OCI-LY1 (cell line): ENCODE data around the gene FRMD4A.

Source experiments
- CTCF ChIP-seq: fragments of 200-600 bp; sonication (generic), shearing (Covaris generic); IDR thresholded peaks from 2 replicates; pipeline ENCODE4 v1.5.1; 2017; ENCODE audit warnings: mild to moderate bottlenecking, antibody characterized with exemption, low read length, moderate library complexity, mixed read lengths
- EZH2 ChIP-seq: fragments of 200-600 bp; sonication (generic), shearing (Covaris generic); IDR thresholded peaks from 2 replicates; pipeline ENCODE4 v1.8.0; 2017; ENCODE audit warnings: borderline replicate concordance, mixed run types, mild to moderate bottlenecking, antibody characterized with exemption, low read length, moderate library complexity, mixed read lengths

- no peak for TF ChIP-seq CTCF
- no peak for TF ChIP-seq EZH2
Observed at GRCh38 chr10:13779748-13780147, 551.0 kb downstream of the FRMD4A start.
